Kidney epithelial cell (primary cell): Measurements from ENCODE around the gene ETV6. TPM values are rescaled to one million over a fixed set of nuclear protein-coding genes. Genes with fewer than 3 reads are reported as not detected.

ENCODE experiments used
- DNase-seq: peaks from one replicate; pipeline ENCODE4 v3.0.0-alpha.2; 2010; ENCODE audit warnings: low read depth
- H3K27me3 ChIP-seq: 2 replicates; pipeline ENCODE4 v1.6.0; 2011; ENCODE audit warnings: low read length; ENCODE audit not compliant: control insufficient read depth, insufficient read depth
- H3K36me3 ChIP-seq: 2 replicates; pipeline ENCODE4 v1.5.1; 2011; ENCODE audit warnings: low read length; ENCODE audit not compliant: control insufficient read depth, insufficient read depth
- H3K4me3 ChIP-seq: 2 replicates; pipeline ENCODE4 v1.5.1; 2011; ENCODE audit warnings: low read depth, mild to moderate bottlenecking, control low read depth, low read length
- total RNA-seq: library from RNA; depleted of rRNA; stranded (reverse); fragments of >200 nt; gene quantifications from 2 replicates; pipeline ENCODE4 v1.2.3, GENCODE V29; 2015
- TF ChIP-seq, protein P1 (sequence below): IDR thresholded peaks from 2 replicates; pipeline ENCODE4 v1.5.1; 2011; ENCODE audit warnings: mild to moderate bottlenecking, moderate library complexity, low read length, control low read depth, inconsistent platforms; ENCODE audit not compliant: insufficient read depth, poor library complexity, severe bottlenecking

ETV6 gene
- total RNA-seq, 1 donor from 2014 or later, result 17.6 TPM

DNA sequence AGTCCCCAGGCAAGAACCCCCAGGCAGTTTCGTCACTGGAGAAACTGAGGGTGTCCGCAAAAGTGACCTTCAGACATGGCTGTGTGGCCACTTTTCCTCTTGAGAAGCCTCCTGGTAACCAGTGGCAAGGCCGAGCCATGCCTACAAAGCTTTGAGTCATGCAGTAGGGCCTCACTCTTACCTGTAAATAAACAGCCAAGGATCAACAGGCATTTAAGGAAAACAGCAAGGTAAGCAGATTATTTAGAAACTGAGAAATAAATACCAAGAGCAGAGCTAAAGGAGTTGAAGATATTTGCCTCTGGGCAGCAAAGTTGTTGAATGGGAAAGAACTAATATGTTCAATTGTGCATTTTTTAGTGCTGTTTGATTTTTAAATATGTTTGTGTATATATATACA, 280.2 kb downstream of the ETV6 start:
- Histone ChIP-seq H3K27me3 (no peaks in the 10 kb centered on the region), H3K36me3 (no peaks in the 10 kb centered on the region), H3K4me3 (no peak overlapping the region)
- TF ChIP-seq, protein P1, sequence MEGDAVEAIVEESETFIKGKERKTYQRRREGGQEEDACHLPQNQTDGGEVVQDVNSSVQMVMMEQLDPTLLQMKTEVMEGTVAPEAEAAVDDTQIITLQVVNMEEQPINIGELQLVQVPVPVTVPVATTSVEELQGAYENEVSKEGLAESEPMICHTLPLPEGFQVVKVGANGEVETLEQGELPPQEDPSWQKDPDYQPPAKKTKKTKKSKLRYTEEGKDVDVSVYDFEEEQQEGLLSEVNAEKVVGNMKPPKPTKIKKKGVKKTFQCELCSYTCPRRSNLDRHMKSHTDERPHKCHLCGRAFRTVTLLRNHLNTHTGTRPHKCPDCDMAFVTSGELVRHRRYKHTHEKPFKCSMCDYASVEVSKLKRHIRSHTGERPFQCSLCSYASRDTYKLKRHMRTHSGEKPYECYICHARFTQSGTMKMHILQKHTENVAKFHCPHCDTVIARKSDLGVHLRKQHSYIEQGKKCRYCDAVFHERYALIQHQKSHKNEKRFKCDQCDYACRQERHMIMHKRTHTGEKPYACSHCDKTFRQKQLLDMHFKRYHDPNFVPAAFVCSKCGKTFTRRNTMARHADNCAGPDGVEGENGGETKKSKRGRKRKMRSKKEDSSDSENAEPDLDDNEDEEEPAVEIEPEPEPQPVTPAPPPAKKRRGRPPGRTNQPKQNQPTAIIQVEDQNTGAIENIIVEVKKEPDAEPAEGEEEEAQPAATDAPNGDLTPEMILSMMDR, result no peak
- DNase-seq, result no peak

DNA sequence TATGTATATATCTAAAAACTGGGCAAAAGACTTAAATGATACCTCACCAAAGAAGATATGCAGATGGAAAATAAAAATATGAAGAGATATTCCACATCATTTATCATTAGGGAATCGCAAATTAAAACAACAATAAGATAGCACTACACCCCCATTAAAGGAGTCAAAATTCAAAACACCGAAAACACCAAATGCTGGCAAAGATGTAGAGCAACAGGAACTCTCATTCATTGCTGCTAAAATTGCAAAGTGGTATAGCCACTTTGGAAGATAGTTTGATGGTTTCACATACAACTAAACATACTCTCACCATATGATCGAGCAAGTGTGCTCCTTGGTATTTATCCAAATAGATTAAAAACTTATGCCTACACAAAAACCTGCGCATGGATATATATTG, 289.7 kb downstream of the ETV6 start:
- no peak overlapping the region for H3K4me3 ChIP-seq
- DNase-seq, result no peak

DNA sequence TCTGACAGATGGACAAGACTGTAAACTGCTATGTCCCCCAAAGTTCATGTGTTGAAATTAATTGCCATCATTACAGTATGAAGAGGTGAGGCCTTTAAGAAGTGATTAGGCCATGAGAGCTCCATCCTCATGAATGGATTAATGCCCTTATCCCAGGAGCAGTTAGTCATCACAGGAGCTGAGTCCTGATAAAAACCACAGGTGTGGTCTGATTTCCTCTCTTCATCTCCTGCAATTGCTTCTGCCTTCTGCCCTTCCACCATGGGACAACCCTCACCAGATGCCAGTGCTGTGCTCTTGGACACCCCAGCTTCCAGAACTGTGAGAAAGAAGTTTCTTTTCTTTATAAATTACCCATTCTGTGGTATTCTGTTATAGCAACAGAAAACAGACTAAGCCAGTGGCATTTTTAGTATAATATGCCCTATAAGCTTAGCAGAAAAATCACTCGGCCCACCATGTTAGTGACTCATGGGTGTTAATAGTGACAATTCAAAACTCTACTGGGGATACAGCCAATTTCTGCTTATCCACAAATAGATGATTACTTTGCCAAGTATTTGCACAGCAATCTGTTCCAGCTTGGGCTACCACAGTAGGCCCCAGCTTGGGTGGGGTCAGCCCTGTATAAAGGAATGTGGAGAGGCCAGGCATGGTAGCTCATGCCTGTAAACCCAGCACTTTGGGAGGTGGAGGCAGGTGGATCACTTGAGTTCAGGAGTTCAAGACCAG, 292.3 kb downstream of the ETV6 start:
- TF ChIP-seq, protein P1, result no peak

More for the DNA sequence above, 289.7 kb downstream of the ETV6 start:
- TF ChIP-seq, protein P1, result no peak
- no peaks in the 10 kb centered on the region for H3K36me3 ChIP-seq
- H3K27me3 ChIP-seq, result no peaks in the 10 kb centered on the region

DNA sequence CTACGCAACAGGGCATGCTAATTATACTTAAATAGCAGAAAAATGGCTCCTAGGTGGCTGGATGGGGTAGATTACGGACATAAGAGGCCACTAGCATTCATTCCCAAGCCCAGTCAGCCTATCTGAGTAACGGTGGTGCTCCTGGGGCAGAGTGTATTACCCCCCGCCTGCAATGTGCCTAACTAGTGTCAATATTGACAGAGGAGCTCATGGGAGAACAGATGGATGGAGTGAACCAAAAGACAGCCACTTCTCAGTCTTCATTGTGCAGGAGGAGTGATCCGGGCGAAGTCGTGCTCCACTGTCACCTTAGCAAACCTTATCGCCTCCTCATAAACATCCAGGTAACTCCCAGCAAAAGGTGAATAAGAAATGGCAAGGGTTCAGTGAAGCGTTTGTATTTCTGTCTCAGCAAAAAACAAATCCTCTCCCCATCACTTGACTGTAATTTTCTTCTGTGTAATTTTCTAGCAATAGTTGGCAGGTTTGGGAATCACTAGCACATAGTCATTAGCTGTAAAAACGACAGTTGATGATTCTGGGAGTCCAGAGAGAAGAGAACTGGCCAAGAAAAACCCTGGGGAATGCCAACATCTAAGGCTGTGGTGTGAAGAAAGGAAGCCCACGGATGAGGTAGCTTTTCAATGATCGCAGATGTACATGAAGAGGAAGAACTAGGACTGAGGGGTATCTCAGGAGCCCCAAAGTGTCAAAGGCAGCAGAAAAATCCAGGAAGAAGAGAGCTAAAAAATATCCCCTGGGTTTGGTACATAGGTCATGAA, 294.6 kb downstream of the ETV6 start:
- Histone ChIP-seq H3K36me3 (no peaks in the 10 kb centered on the region), H3K27me3 (no peaks in the 10 kb centered on the region), H3K4me3 (no peak overlapping the region)
- no peak for DNase-seq
- TF ChIP-seq, protein P1, result no peak

More for the DNA sequence above, 292.3 kb downstream of the ETV6 start:
- Histone ChIP-seq H3K4me3 (no peak overlapping the region), H3K36me3 (no peaks in the 10 kb centered on the region), H3K27me3 (no peaks in the 10 kb centered on the region)
- peak; percentile 44 for DNase-seq
